Endothelial cell of umbilical vein (primary cell): ENCODE results near the gene SYCP1. TPM values are rescaled to one million over a fixed set of nuclear protein-coding genes. Genes with fewer than 3 reads are reported as not detected.

ENCODE experiments used
- Bru-seq: library from RNA; stranded (reverse); fragments of 400-500 nt; gene quantifications from one replicate; lab custom pipeline; 2021; lab: Mats Ljungman, UMichigan
- BruChase-seq, 2 experiments: library from RNA; stranded (reverse); fragments of 400-500 nt; gene quantifications; one replicate each; lab custom pipeline; 2021; lab: Mats Ljungman, UMichigan
- BruUV-seq: library from RNA; stranded (reverse); fragments of 400-500 nt; replicated peaks from 2 replicates; lab custom pipeline; 2021; lab: Mats Ljungman, UMichigan
- CTCF ChIA-PET: fragments of 300-600, 350-600 bp; sonication (Branson Sonifier 250); formaldehyde crosslinking; loops from one replicate; lab custom pipeline; 2021; ENCODE audit warnings: antibody characterized with exemption, inconsistent platforms; lab: Charles Lee
- POLR2A ChIA-PET: fragments of 300-600, 350-600 bp; sonication (Branson Sonifier 250); formaldehyde crosslinking; loops from one replicate; lab custom pipeline; 2021; ENCODE audit warnings: antibody characterized with exemption, inconsistent platforms; lab: Charles Lee
- DNase-seq: peaks from one replicate; pipeline ENCODE4 v3.0.0-alpha.2; 2011; ENCODE audit warnings: low read depth, low spot score
- FAIRE-seq: peaks from 2 replicates; lab custom pipeline; 2011; peaks lifted over from hg19 to GRCh38; lab: Jason Lieb, UNC
- H2AFZ ChIP-seq: 2 replicates; pipeline ENCODE4 v1.6.0; 2012; ENCODE audit warnings: low read depth, low read length, control low read depth, inconsistent platforms
- H3K27ac ChIP-seq: 2 replicates; pipeline ENCODE4 v1.5.1; 2011; ENCODE audit warnings: low read depth, mild to moderate bottlenecking, control low read depth, low read length, moderate library complexity; ENCODE audit not compliant: insufficient read depth
- H3K27me3 ChIP-seq, 2 experiments: 2 replicates each; pipeline versions ENCODE4 v1.6.0 to v1.6.1; 2011; ENCODE audit warnings: low read length in 2 of 2, mixed read lengths in 1 of 2; ENCODE audit not compliant: control insufficient read depth in 2 of 2, insufficient read depth in 2 of 2
- H3K36me3 ChIP-seq, 2 experiments: 2 replicates in 1 of 2; 3 replicates in 1 of 2; pipeline ENCODE4 v1.5.1; 2011; ENCODE audit warnings: low read length in 2 of 2, mild to moderate bottlenecking in 1 of 2, moderate library complexity in 1 of 2; ENCODE audit not compliant: control insufficient read depth in 2 of 2, insufficient read depth in 2 of 2; ENCODE audit errors: extremely low read depth in 1 of 2
- H3K4me1 ChIP-seq: 3 replicates; pipeline ENCODE4 v1.5.1; 2011; ENCODE audit warnings: mild to moderate bottlenecking, low read length; ENCODE audit not compliant: control insufficient read depth, insufficient read depth; ENCODE audit errors: extremely low read depth
- H3K4me2 ChIP-seq: 2 replicates; pipeline ENCODE4 v1.6.1; 2011; ENCODE audit warnings: low read length, control low read depth, mixed read lengths; ENCODE audit not compliant: insufficient read depth
- H3K4me3 ChIP-seq, 3 experiments: fragments of 200-600 bp in 1 of 3; sonication (generic), shearing (Covaris generic) in 1 of 3; replicated peaks in 1 of 3; 2 replicates each; pipeline ENCODE4 v1.5.1; 2011 to 2016; ENCODE audit warnings: control low read depth in 3 of 3, low read length in 3 of 3, mild to moderate bottlenecking in 2 of 3, inconsistent platforms in 1 of 3, low read depth in 1 of 3, moderate library complexity in 1 of 3; ENCODE audit not compliant: insufficient read depth in 1 of 3
- H3K79me2 ChIP-seq: 2 replicates; pipeline ENCODE4 v1.6.0; 2012; ENCODE audit warnings: low read length, inconsistent platforms; ENCODE audit not compliant: control insufficient read depth, insufficient read depth
- H3K9ac ChIP-seq: replicated peaks from 2 replicates; pipeline ENCODE3; 2011; ENCODE audit warnings: low read length, control low read depth; ENCODE audit not compliant: insufficient read depth; ENCODE audit errors: extremely low read depth
- H3K9me1 ChIP-seq: replicated peaks from 3 replicates; pipeline ENCODE4 v1.6.0; 2011; ENCODE audit warnings: mild to moderate bottlenecking, low read length; ENCODE audit not compliant: control insufficient read depth, insufficient read depth; ENCODE audit errors: extremely low read depth
- H3K9me3 ChIP-seq: replicated peaks from 2 replicates; pipeline ENCODE4 v1.5.1; 2012; ENCODE audit warnings: low read length, inconsistent platforms; ENCODE audit not compliant: control insufficient read depth, insufficient read depth
- H4K20me1 ChIP-seq: replicated peaks from 2 replicates; pipeline ENCODE3; 2011; ENCODE audit warnings: mild to moderate bottlenecking, low read length; ENCODE audit not compliant: control insufficient read depth, insufficient read depth; ENCODE audit errors: extremely low read depth
- CTCF ChIP-seq, 2 donors: IDR thresholded peaks; 1 replicate in 1 of 2; 2 replicates in 1 of 2; pipeline ENCODE4 v1.5.1; 2011; ENCODE audit warnings: low read length in 2 of 2, mild to moderate bottlenecking in 2 of 2, moderate library complexity in 2 of 2, control low read depth in 1 of 2, inconsistent platforms in 1 of 2, low read depth in 1 of 2; ENCODE audit not compliant: insufficient read depth in 1 of 2; ENCODE audit errors: extremely low read depth in 1 of 2
- EZH2 ChIP-seq: IDR thresholded peaks from 2 replicates; pipeline ENCODE4 v1.6.1; 2012; ENCODE audit warnings: borderline replicate concordance, low read depth, mild to moderate bottlenecking, moderate library complexity, low read length, inconsistent platforms; ENCODE audit not compliant: severe bottlenecking
- FOS ChIP-seq: IDR thresholded peaks from 2 replicates; pipeline ENCODE4 v1.6.1; 2011; ENCODE audit warnings: mild to moderate bottlenecking, low read length, moderate library complexity, borderline replicate concordance; ENCODE audit not compliant: insufficient read depth
- GATA2 ChIP-seq: IDR thresholded peaks from 2 replicates; pipeline ENCODE4 v1.7.0; 2011; ENCODE audit warnings: low read depth, mild to moderate bottlenecking, moderate library complexity, mixed read lengths, low read length; ENCODE audit not compliant: insufficient read length, insufficient read depth
- JUN ChIP-seq: IDR thresholded peaks from 2 replicates; pipeline ENCODE4 v1.6.1; 2011; ENCODE audit warnings: borderline replicate concordance, low read depth; ENCODE audit not compliant: insufficient read length, insufficient read depth
- MAX ChIP-seq: IDR thresholded peaks from 2 replicates; pipeline ENCODE4 v1.6.1; 2011; ENCODE audit not compliant: insufficient read depth, insufficient read length
- MYC ChIP-seq: IDR thresholded peaks from one replicate; pipeline ENCODE4 v1.6.1; 2011; ENCODE audit warnings: mild to moderate bottlenecking, low read depth, low read length
- POLR2A ChIP-seq: IDR thresholded peaks from 2 replicates; pipeline ENCODE4 v1.6.1; 2012; ENCODE audit warnings: low read depth, mild to moderate bottlenecking, control low read depth, low read length
- POLR2AphosphoS5 ChIP-seq: IDR thresholded peaks from 2 replicates; pipeline ENCODE4 v1.6.1; 2012; ENCODE audit warnings: low read depth, mild to moderate bottlenecking, control low read depth, low read length, moderate library complexity; ENCODE audit not compliant: insufficient read depth
- dilution Hi-C: fragments of 300-500 bp; cut with MboI; formaldehyde crosslinking; loops from one replicate; pipeline ENCODE4 v1.15.0; 2019; ENCODE audit warnings: low sequenced_read_pairs; ENCODE audit not compliant: extremely low pct_ligation_motif_present
- intact Hi-C: fragments of 100-400 bp; cut with micrococcal nuclease; formaldehyde crosslinking; loops from one replicate; pipeline ENCODE4 v1.10.0; 2022
- long read RNA-seq: library from polyadenylated mRNA; stranded (forward); transcript quantifications from one replicate; pipeline ENCODE4 v2.0.0, GENCODE V29; 2021
- polyA minus RNA-seq, 3 experiments: library from RNA; depleted of rRNA, polyadenylated mRNA; stranded (reverse); fragments of >200 nt; gene quantifications; 1 replicate in 1 of 3; 2 replicates in 2 of 3; pipeline ENCODE4 v1.2.3, GENCODE V29; 2011
- polyA plus RNA-seq, 4 experiments: library from polyadenylated mRNA; depleted of rRNA in 3 of 4; stranded (reverse) in 3 of 4; unstranded in 1 of 4; fragments of >200 nt; gene quantifications; 2 replicates each; pipeline versions ENCODE4 v1.2.1 to v1.2.3, GENCODE V29; 2011 to 2012; ENCODE audit warnings: missing spikeins in 1 of 4
- total RNA-seq: library from RNA; stranded (reverse); gene quantifications from 2 replicates; pipeline ENCODE4 v1.2.3, GENCODE V29; 2021

The SYCP1 gene
- not detected in 2 replicates for total RNA-seq
- polyA plus RNA-seq, result not detected in 2 replicates
- not detected in 2 replicates for polyA plus RNA-seq (2011; cell fraction: cytosol; rRNA removed)
- polyA plus RNA-seq (2011; cell fraction: nucleus; rRNA removed), result not detected in 2 replicates
- polyA plus RNA-seq (2012), result not detected in 2 replicates
- not detected in 2 replicates for polyA minus RNA-seq
- polyA minus RNA-seq (2011; cell fraction: cytosol; rRNA and poly(A)+ RNA removed), result not detected
- not detected in 2 replicates for polyA minus RNA-seq (2011; cell fraction: nucleus; rRNA and poly(A)+ RNA removed)
- percentile 3 among the genes with signal in this experiment for Bru-seq, nascent RNA
- not detected for BruChase-seq, experiment 1, labeled RNA remaining after a 6-hour chase
- percentile 1 among the genes with signal in this experiment for BruChase-seq, experiment 2, labeled RNA remaining after a 2-hour chase
- long read RNA-seq, result 0 reads

DNA sequence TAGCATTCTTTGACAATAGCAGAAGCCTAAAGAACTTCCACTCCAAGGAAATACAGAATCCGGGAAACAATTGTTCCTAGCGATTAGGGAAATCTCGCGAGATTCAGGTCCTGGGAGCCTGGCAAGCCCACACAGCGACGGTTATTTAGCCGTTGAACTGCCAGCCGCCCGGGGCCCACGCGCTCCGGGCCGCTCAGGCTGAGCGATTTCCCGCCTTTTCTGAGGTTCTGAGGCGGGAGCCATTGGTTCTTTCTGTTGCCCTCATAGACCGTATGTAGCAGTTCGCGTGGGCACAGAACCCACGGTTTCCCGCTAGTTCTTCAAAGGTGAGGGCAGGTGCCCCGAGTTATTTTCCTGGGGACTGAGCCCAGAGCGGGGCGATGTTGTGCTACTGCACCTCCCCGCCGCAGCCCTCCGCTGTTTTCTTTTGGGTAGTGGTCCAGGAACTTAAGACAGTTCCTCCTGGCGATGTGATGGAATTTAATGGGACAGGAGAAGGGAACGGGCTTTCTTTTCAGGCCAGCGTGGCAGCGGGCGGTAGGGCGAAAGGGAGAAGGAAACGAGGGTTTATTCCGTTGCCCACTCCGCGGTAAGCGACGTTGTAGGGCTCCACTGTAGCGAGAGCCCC is at the start of gene SYCP1:
TSS of gene SYCP1 (plus strand) at position 171 of the 628 bp plus-strand sequence. CDS start 602 bp downstream, outside the sequence.
- POLR2A ChIA-PET, result no interaction called here
- H3K27ac ChIP-seq, result no peak within 1 kb of the TSS
- CTCF ChIA-PET, result no interaction called here
- H3K9me1 ChIP-seq, result no peaks in the 10 kb centered on the region
- peaks cover 16 to 27% of the 10 kb centered on the region in 2 experiments for H3K27me3 ChIP-seq
- intact Hi-C loops (no loop called here), dilution Hi-C loops (no loop called here)
- H3K79me2 ChIP-seq, result no peaks in the 10 kb centered on the region
- peak within 1 kb of the TSS; percentile 57 for H2AFZ ChIP-seq
- no peak for TF ChIP-seq GATA2
- peak; percentile 59 for TF ChIP-seq EZH2
- no peaks in the 10 kb centered on the region for H3K36me3 ChIP-seq
- no peaks in the 10 kb centered on the region for H4K20me1 ChIP-seq
- BruUV-seq, result no TSS peak
- no peak within 1 kb of the TSS for H3K9ac ChIP-seq
- DNase-seq, result no peak
- no peak for FAIRE-seq
- H3K4me2 ChIP-seq, result peak within 1 kb of the TSS; percentile 62
- H3K4me3 ChIP-seq, result peak within 1 kb of the TSS in 2 of 3 experiments; percentile 25 to 32
- H3K4me1 ChIP-seq, result peaks cover 2% of the 10 kb centered on the region
- no peaks in the 10 kb centered on the region for H3K9me3 ChIP-seq

DNA sequence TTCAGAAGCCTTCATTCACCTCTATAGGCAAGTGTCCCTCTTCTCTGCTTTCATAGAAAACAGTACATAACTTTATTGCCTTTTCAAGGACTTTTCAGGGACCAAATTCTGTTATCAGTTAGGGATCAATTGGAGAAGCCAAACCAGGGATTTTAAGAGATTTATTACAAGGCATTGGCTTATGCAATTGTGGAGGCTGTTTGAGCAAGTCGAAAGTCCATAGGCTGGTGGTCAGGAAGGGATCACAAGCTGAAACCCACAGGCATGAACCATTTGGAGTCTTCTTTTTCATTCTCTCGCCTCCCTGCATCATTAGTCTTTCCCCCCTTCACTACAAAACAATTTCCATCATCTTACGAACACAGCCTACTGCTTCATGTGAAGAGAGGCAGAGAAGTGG is 34.8 kb upstream of the SYCP1 start:
- intact Hi-C loops (no loop called here), dilution Hi-C loops (no loop called here)
- H3K36me3 ChIP-seq, result no peaks in the 10 kb centered on the region
- H3K9ac ChIP-seq, result no peak overlapping the region
- no peak for FAIRE-seq
- no peak overlapping the region for H3K4me3 ChIP-seq
- ChIA-PET POLR2A (no interaction called here), CTCF (no interaction called here)
- H3K4me1 ChIP-seq, result no peaks in the 10 kb centered on the region
- BruUV-seq, result no TSS peak
- H3K79me2 ChIP-seq, result no peaks in the 10 kb centered on the region
- H3K27me3 ChIP-seq, result no peaks in the 10 kb centered on the region
- H3K9me1 ChIP-seq, result no peaks in the 10 kb centered on the region
- TF ChIP-seq EZH2, result no peak
- no peak for TF ChIP-seq CTCF (IDR thresholded peaks at IDR 0.05; ENCODE audit: extremely low read depth in 1 of 2, insufficient read depth in 1 of 2, low read depth in 1 of 2, low read length in 2 of 2)
- TF ChIP-seq GATA2, result no peak
- no peak for TF ChIP-seq POLR2A
- no peak for TF ChIP-seq MYC
- no peak for TF ChIP-seq MAX
- no peak for TF ChIP-seq JUN
- no peak for TF ChIP-seq FOS
- no peak for TF ChIP-seq POLR2AphosphoS5
- no peak for DNase-seq
- H3K27ac ChIP-seq, result no peak overlapping the region
- H2AFZ ChIP-seq, result no peak overlapping the region
- H4K20me1 ChIP-seq, result no peaks in the 10 kb centered on the region
- H3K9me3 ChIP-seq, result no peaks in the 10 kb centered on the region
- no peak overlapping the region for H3K4me2 ChIP-seq
